ENCODE data around the gene SYNE4. TPM values are rescaled to one million over a fixed set of nuclear protein-coding genes. Genes with fewer than 3 reads are reported as not detected.

Gene SYNE4
- total and polyA plus RNA-seq, 2 of the 13 experiments (the other 11 are each of a cell fraction or from before 2014, with no cell fraction given): 13.7 to 23.0 TPM

DNA sequence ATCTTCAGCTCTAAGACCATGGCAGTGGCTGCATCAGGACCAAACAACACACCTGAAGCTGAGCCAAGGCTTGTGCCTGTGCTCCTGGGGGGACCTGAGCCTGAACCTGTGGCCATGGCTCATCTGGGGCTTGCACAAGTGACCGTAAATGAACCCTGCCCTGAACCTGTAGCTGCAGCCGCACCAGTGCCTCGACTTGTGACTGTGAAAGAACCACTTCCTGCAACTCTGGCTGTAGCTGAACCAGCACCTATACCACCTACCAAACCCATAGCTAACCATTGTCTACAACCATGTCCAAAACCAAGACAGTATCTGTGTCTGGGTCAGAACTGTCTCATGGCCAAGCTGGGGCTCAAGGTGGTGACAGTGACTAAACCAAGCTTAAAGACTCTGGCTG lies 41.8 kb downstream of the SYNE4 start:
- Histone ChIP-seq H2AFZ (ENCODE audit: low read length) (no peak overlapping the region), H3K36me3 (replicated peaks in 1 of 2; ENCODE audit: control insufficient read depth in 1 of 2, insufficient read depth in 2 of 2, low read length in 2 of 2) (no peaks in the 10 kb centered on the region), H3K4me2 (ENCODE audit: low read depth, low read length) (no peak overlapping the region), H3K9ac (ENCODE audit: insufficient read depth, low read depth, low read length) (no peak overlapping the region), H3K4me3 (replicated peaks in 1 of 3; ENCODE audit: insufficient read depth in 1 of 3, low read depth in 2 of 3, low read length in 3 of 3) (no peak overlapping the region), H3K4me1 (ENCODE audit: insufficient read depth, low read length) (peaks cover 6% of the 10 kb centered on the region; the same call in 1 of the 2 replicates), H4K20me1 (ENCODE audit: insufficient read depth, low read length) (peaks cover 9% of the 10 kb centered on the region; the same call in 1 of the 2 replicates), H3K9me3 (ENCODE audit: low read length) (no peaks in the 10 kb centered on the region), H3K79me2 (ENCODE audit: insufficient read depth, low read length) (no peaks in the 10 kb centered on the region), H3K27me3 (ENCODE audit: control insufficient read depth in 1 of 2, insufficient read depth in 2 of 2, low read length in 2 of 2) (no peaks in the 10 kb centered on the region; a peak in 1 of 5 replicates), H3K27ac (ENCODE audit: extremely low read length, insufficient read depth, low read length) (no peak overlapping the region)
- ChIA-PET CTCF (ENCODE audit: low intra/inter-chr PET ratio, low total read pairs) (no interaction called here), POLR2A (no interaction called here)
- WGBS (ENCODE audit: low lambda C conversion rate): 0% methylated on average over 3 of the region's 3 CpGs
- ATAC-seq (no peak), DNase-seq (ENCODE audit: low spot score) (no peak), FAIRE-seq (no peak)
- no TSS peak for BruUV-seq (replicated peaks)
- in situ Hi-C loops (cut with HindIII; ENCODE audit: extremely low pct_ligation_motif_present, low pct_unique_long_range_greater_than_20kb) (no loop called here), intact Hi-C loops (cut with micrococcal nuclease; ENCODE audit: unreplicated experiment) (no loop called here)
- TF ChIP-seq, protein P1, sequence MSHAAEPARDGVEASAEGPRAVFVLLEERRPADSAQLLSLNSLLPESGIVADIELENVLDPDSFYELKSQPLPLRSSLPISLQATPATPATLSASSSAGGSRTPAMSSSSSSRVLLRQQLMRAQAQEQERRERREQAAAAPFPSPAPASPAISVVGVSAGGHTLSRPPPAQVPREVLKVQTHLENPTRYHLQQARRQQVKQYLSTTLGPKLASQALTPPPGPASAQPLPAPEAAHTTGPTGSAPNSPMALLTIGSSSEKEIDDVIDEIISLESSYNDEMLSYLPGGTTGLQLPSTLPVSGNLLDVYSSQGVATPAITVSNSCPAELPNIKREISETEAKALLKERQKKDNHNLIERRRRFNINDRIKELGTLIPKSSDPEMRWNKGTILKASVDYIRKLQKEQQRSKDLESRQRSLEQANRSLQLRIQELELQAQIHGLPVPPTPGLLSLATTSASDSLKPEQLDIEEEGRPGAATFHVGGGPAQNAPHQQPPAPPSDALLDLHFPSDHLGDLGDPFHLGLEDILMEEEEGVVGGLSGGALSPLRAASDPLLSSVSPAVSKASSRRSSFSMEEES (CRISPR knock-in tag; IDR thresholded peaks at IDR 0.05): no peak
- TF ChIP-seq TRIM24 (CRISPR knock-in tag; IDR thresholded peaks at IDR 0.05) (no peak), HIVEP1 (CRISPR knock-in tag; IDR thresholded peaks at IDR 0.05) (no peak), TBP (CRISPR knock-in tag; IDR thresholded peaks at IDR 0.05) (no peak), ZBTB14 (CRISPR knock-in tag; IDR thresholded peaks at IDR 0.05) (no peak), ZNF784 (CRISPR knock-in tag; IDR thresholded peaks at IDR 0.05; ENCODE audit: borderline replicate concordance) (no peak), KMT2A (CRISPR knock-in tag; IDR thresholded peaks at IDR 0.05) (no peak), ZBTB49 (CRISPR knock-in tag; IDR thresholded peaks at IDR 0.05; ENCODE audit: borderline replicate concordance) (no peak), SNAPC2 (CRISPR knock-in tag; IDR thresholded peaks at IDR 0.05) (no peak), ZNF558 (CRISPR knock-in tag; IDR thresholded peaks at IDR 0.05; ENCODE audit: borderline replicate concordance) (no peak), FOXA3 (CRISPR knock-in tag; IDR thresholded peaks at IDR 0.05) (no peak), ARID4A (CRISPR knock-in tag; IDR thresholded peaks at IDR 0.05; ENCODE audit: borderline replicate concordance) (no peak), IRX3 (CRISPR knock-in tag; IDR thresholded peaks at IDR 0.05; ENCODE audit: borderline replicate concordance, low read depth) (no peak), TP53 (CRISPR knock-in tag; conservative IDR thresholded peaks at IDR 0.05) (no peak), GATA4 (IDR thresholded peaks at IDR 0.05; ENCODE audit: borderline replicate concordance, low read depth) (no peak)

Data from HepG2 (cell line).